HEK293T (cell line): Measurements from ENCODE around the gene KCNMA1.

Experiments used
- CTCF ChIA-PET: fragments of 350-600 bp; formaldehyde crosslinking; extraction: SDS; loops from one replicate; lab custom pipeline; 2021; ENCODE audit warnings: antibody characterized with exemption, inconsistent platforms; lab: Yijun Ruan, JAX
- POLR2A ChIA-PET: fragments of 350-600 bp; formaldehyde crosslinking; extraction: SDS; loops from one replicate; lab custom pipeline; 2020; ENCODE audit warnings: antibody characterized with exemption, inconsistent platforms; lab: Yijun Ruan, JAX
- DNase-seq: peaks from one replicate; pipeline ENCODE4 v3.0.0; 2012; ENCODE audit warnings: mixed read lengths; ENCODE audit errors: extremely low spot score
- ARNT ChIP-seq: fragments of 450-650 bp; IDR thresholded peaks from 2 replicates; pipeline ENCODE4 v1.6.1; 2017; ENCODE audit warnings: mild to moderate bottlenecking
- BHLHE40 ChIP-seq: fragments of 450-650 bp; IDR thresholded peaks from 2 replicates; pipeline ENCODE4 v1.6.1; 2016; ENCODE audit warnings: mild to moderate bottlenecking, moderate library complexity, borderline replicate concordance
- CTBP1 ChIP-seq: fragments of 450-650 bp; IDR thresholded peaks from 2 replicates; pipeline ENCODE4 v1.6.1; 2016; ENCODE audit warnings: borderline replicate concordance
- ELF4 ChIP-seq: fragments of 450-650 bp; IDR thresholded peaks from 2 replicates; pipeline ENCODE4 v1.6.1; 2017; ENCODE audit warnings: antibody characterized with exemption
- FOXA1 ChIP-seq: fragments of 450-650 bp; IDR thresholded peaks from 2 replicates; pipeline ENCODE4 v1.6.1; 2016; ENCODE audit warnings: mild to moderate bottlenecking
- FOXK2 ChIP-seq: fragments of 450-650 bp; IDR thresholded peaks from 2 replicates; pipeline ENCODE4 v1.6.1; 2016; ENCODE audit warnings: mild to moderate bottlenecking
- FOXM1 ChIP-seq: fragments of 450-650 bp; IDR thresholded peaks from 2 replicates; pipeline ENCODE4 v1.6.1; 2017; ENCODE audit warnings: mild to moderate bottlenecking, borderline replicate concordance
- HDGF ChIP-seq: fragments of 450-650 bp; IDR thresholded peaks from 2 replicates; pipeline ENCODE4 v1.6.1; 2017; ENCODE audit warnings: antibody characterized with exemption, borderline replicate concordance
- L3MBTL2 ChIP-seq: fragments of 450-650 bp; conservative IDR thresholded peaks from 2 replicates; pipeline ENCODE4 v1.6.1; 2016; ENCODE audit warnings: mild to moderate bottlenecking
- LEF1 ChIP-seq: fragments of 450-650 bp; IDR thresholded peaks from 2 replicates; pipeline ENCODE4 v1.6.1; 2017; ENCODE audit warnings: mild to moderate bottlenecking, borderline replicate concordance
- NFRKB ChIP-seq: fragments of 450-650 bp; IDR thresholded peaks from 2 replicates; pipeline ENCODE4 v1.6.1; 2016; ENCODE audit warnings: mild to moderate bottlenecking, moderate library complexity
- PKNOX1 ChIP-seq: fragments of 450-650 bp; IDR thresholded peaks from 2 replicates; pipeline ENCODE4 v1.6.1; 2016
- SP1 ChIP-seq: fragments of 450-650 bp; IDR thresholded peaks from 2 replicates; pipeline ENCODE4 v1.6.1; 2017
- SUZ12 ChIP-seq: fragments of 450-650 bp; IDR thresholded peaks from 2 replicates; pipeline ENCODE4 v1.6.1; 2016; ENCODE audit warnings: mild to moderate bottlenecking
- TARDBP ChIP-seq: fragments of 450-650 bp; IDR thresholded peaks from 2 replicates; pipeline ENCODE4 v1.6.1; 2016
- ZNF384 ChIP-seq: fragments of 450-650 bp; IDR thresholded peaks from 2 replicates; pipeline ENCODE4 v1.6.1; 2016

The KCNMA1 gene

GRCh38 chr10:77555591-77556212 lies 81.9 kb downstream of the KCNMA1 start:
- ChIA-PET CTCF (no interaction called here), POLR2A (no interaction called here)
- DNase-seq, result no peak
- TF ChIP-seq SP1 (no peak), BHLHE40 (no peak), ZNF384 (no peak), PKNOX1 (no peak), ARNT (no peak), LEF1 (no peak), FOXM1 (no peak), NFRKB (no peak), L3MBTL2 (no peak)

- ChIA-PET CTCF (no interaction called here), POLR2A (no interaction called here)
- no peak for DNase-seq
- no peak for TF ChIP-seq NFRKB
- TF ChIP-seq ZNF384, result no peak
Observed at GRCh38 chr10:77554996-77555397, 82.6 kb downstream of the KCNMA1 start.

GRCh38 chr10:77553966-77554365 lies 83.6 kb downstream of the KCNMA1 start:
- TF ChIP-seq BHLHE40 (no peak), TARDBP (no peak), ZNF384 (no peak), FOXM1 (no peak), PKNOX1 (no peak), LEF1 (no peak), NFRKB (no peak), CTBP1 (no peak), ELF4 (no peak), SUZ12 (no peak), ARNT (no peak), L3MBTL2 (no peak), HDGF (no peak), SP1 (no peak), FOXA1 (no peak)
- DNase-seq, result no peak
- POLR2A ChIA-PET, result interaction anchor here (0.5 kb wide), 1 partner anchor 10 kb away, joined by 3 read pairs; no protein-coding TSS in a partner anchor
- CTCF ChIA-PET, result interaction anchor here (0.6 kb wide), 1 partner anchor 113 kb away, joined by 5 read pairs; no protein-coding TSS in a partner anchor

GRCh38 chr10:77553311-77553710 lies 84.3 kb downstream of the KCNMA1 start:
- POLR2A ChIA-PET, result no interaction called here
- DNase-seq, result no peak
- TF ChIP-seq PKNOX1 (no peak), ELF4 (no peak), NFRKB (no peak), CTBP1 (no peak), SP1 (no peak), FOXA1 (no peak), SUZ12 (no peak)
- CTCF ChIA-PET, result interaction anchor here (0.6 kb wide), 1 partner anchor 112 kb away, joined by 5 read pairs; no protein-coding TSS in a partner anchor

GRCh38 chr10:77552252-77552651 lies 85.4 kb downstream of the KCNMA1 start:
- DNase-seq, result no peak
- ChIA-PET CTCF (no interaction called here), POLR2A (no interaction called here)
- TF ChIP-seq HDGF, result no peak
- TF ChIP-seq L3MBTL2, result no peak
- no peak for TF ChIP-seq SUZ12
- no peak for TF ChIP-seq SP1
- no peak for TF ChIP-seq NFRKB
- no peak for TF ChIP-seq FOXM1
- TF ChIP-seq FOXK2, result no peak
- no peak for TF ChIP-seq ARNT
- TF ChIP-seq FOXA1, result no peak
- TF ChIP-seq ELF4, result no peak
- TF ChIP-seq PKNOX1, result no peak
- TF ChIP-seq BHLHE40, result no peak

GRCh38 chr10:77550378-77550777 lies 87.2 kb downstream of the KCNMA1 start:
- ChIA-PET CTCF (no interaction called here), POLR2A (no interaction called here)
- no peak for TF ChIP-seq CTBP1
- no peak for TF ChIP-seq PKNOX1
- no peak for TF ChIP-seq ARNT
- TF ChIP-seq ELF4, result no peak
- no peak for TF ChIP-seq TARDBP
- TF ChIP-seq FOXM1, result no peak
- TF ChIP-seq ZNF384, result no peak
- TF ChIP-seq BHLHE40, result no peak
- no peak for TF ChIP-seq SUZ12
- TF ChIP-seq SP1, result no peak
- no peak for TF ChIP-seq NFRKB
- TF ChIP-seq FOXK2, result no peak
- TF ChIP-seq HDGF, result no peak
- TF ChIP-seq FOXA1, result no peak
- no peak for TF ChIP-seq LEF1
- DNase-seq, result no peak
